SK-N-SH treated with all-trans-retinoic acid at 6 μM for 48 hours (cell line): ENCODE measurements around the gene MID1.

Experiments used
- ATAC-seq: fragments of 200-7000 bp; cut with Tn5 transposase; 3 replicates; pipeline ENCODE4 v1.9.1; 2020; ENCODE audit warnings: mild to moderate bottlenecking, moderate library complexity
- ARNTL ChIP-seq: fragments of 450-650 bp; formaldehyde crosslinking; IDR thresholded peaks from 2 replicates; pipeline ENCODE4 v1.5.0; 2020; ENCODE audit warnings: low read depth, mild to moderate bottlenecking, moderate library complexity, borderline replicate concordance
- BACH2 ChIP-seq: fragments of 250-450 bp; sonication (Bioruptor Pico); IDR thresholded peaks from 2 replicates; pipeline ENCODE4 v1.9.0; 2021; ENCODE audit warnings: mild to moderate bottlenecking, borderline replicate concordance
- CSDC2 ChIP-seq: fragments of 250-450 bp; sonication (Bioruptor Pico); IDR thresholded peaks from 2 replicates; pipeline ENCODE4 v1.5.0; 2020; ENCODE audit warnings: mild to moderate bottlenecking, moderate library complexity
- ESRRG ChIP-seq: fragments of 250-450 bp; sonication (Bioruptor Pico); IDR thresholded peaks from 2 replicates; pipeline ENCODE4 v1.6.1; 2021; ENCODE audit warnings: mild to moderate bottlenecking
- GLIS3 ChIP-seq: fragments of 250-450 bp; sonication (Bioruptor Pico); IDR thresholded peaks from 2 replicates; pipeline ENCODE4 v1.5.0; 2020; ENCODE audit warnings: mild to moderate bottlenecking, moderate library complexity
- ISL1 ChIP-seq: fragments of 250-450 bp; sonication (Bioruptor Pico); IDR thresholded peaks from 2 replicates; pipeline ENCODE4 v2.1.2; 2022; ENCODE audit warnings: mild to moderate bottlenecking, moderate library complexity
- RARB ChIP-seq: fragments of 250-450 bp; sonication (Bioruptor Pico); IDR thresholded peaks from 2 replicates; pipeline ENCODE4 v1.8.0; 2021; ENCODE audit warnings: mild to moderate bottlenecking, moderate library complexity
- SNAI2 ChIP-seq: fragments of 250-450 bp; sonication (Bioruptor Pico); IDR thresholded peaks from 2 replicates; pipeline ENCODE4 v1.5.0; 2020; ENCODE audit warnings: mild to moderate bottlenecking, moderate library complexity
- TCF4 ChIP-seq: fragments of 250-450 bp; sonication (Bioruptor Pico); IDR thresholded peaks from 2 replicates; pipeline ENCODE4 v1.8.0; 2021; ENCODE audit warnings: mild to moderate bottlenecking, moderate library complexity, borderline replicate concordance
- TOX ChIP-seq: fragments of 250-450 bp; sonication (Bioruptor Pico); IDR thresholded peaks from 2 replicates; pipeline ENCODE4 v1.8.0; 2021; ENCODE audit warnings: mild to moderate bottlenecking, moderate library complexity, borderline replicate concordance
- ZC3H10 ChIP-seq: fragments of 250-450 bp; sonication (Bioruptor Pico); IDR thresholded peaks from 2 replicates; pipeline ENCODE4 v1.5.1; 2021; ENCODE audit warnings: mild to moderate bottlenecking, moderate library complexity
- ZFP3 ChIP-seq: fragments of 250-450 bp; sonication (Bioruptor Pico); IDR thresholded peaks from 2 replicates; pipeline ENCODE4 v1.5.0; 2020; ENCODE audit warnings: mild to moderate bottlenecking, moderate library complexity
- ZFP30 ChIP-seq: fragments of 450-650 bp; formaldehyde crosslinking; IDR thresholded peaks from 2 replicates; pipeline ENCODE4 v1.5.0; 2022; ENCODE audit warnings: mild to moderate bottlenecking, moderate library complexity
- ZNF70 ChIP-seq: fragments of 450-650 bp; formaldehyde crosslinking; IDR thresholded peaks from 2 replicates; pipeline ENCODE4 v1.5.0; 2020; ENCODE audit warnings: mild to moderate bottlenecking, moderate library complexity
- ZNF8 ChIP-seq: fragments of 450-650 bp; formaldehyde crosslinking; IDR thresholded peaks from 2 replicates; pipeline ENCODE4 v1.5.0; 2020; ENCODE audit warnings: mild to moderate bottlenecking, moderate library complexity
- TF ChIP-seq, protein P1 (sequence below): fragments of 250-450 bp; sonication (Bioruptor Pico); IDR thresholded peaks from 2 replicates; pipeline ENCODE4 v1.5.1; 2020; ENCODE audit warnings: low read depth, mild to moderate bottlenecking, moderate library complexity
- TF ChIP-seq, protein P2 (sequence below): fragments of 250-450 bp; sonication (Bioruptor Pico); IDR thresholded peaks from 2 replicates; pipeline ENCODE4 v1.8.0; 2020; ENCODE audit warnings: mild to moderate bottlenecking, moderate library complexity, borderline replicate concordance
- TF ChIP-seq, protein P3 (sequence below): fragments of 250-450 bp; sonication (Bioruptor Pico); IDR thresholded peaks from 2 replicates; pipeline ENCODE4 v1.5.0; 2020; ENCODE audit warnings: mild to moderate bottlenecking, moderate library complexity
- TF ChIP-seq, protein P4 (sequence below): fragments of 250-450 bp; sonication (Bioruptor Pico); IDR thresholded peaks from 2 replicates; pipeline ENCODE4 v1.8.0; 2021; ENCODE audit warnings: low read depth, mild to moderate bottlenecking, moderate library complexity, borderline replicate concordance
- TF ChIP-seq, protein P5 (sequence below): fragments of 250-450 bp; sonication (Bioruptor Pico); IDR thresholded peaks from 2 replicates; pipeline ENCODE4 v1.5.1; 2021; ENCODE audit warnings: mild to moderate bottlenecking, moderate library complexity

MID1 gene

DNA sequence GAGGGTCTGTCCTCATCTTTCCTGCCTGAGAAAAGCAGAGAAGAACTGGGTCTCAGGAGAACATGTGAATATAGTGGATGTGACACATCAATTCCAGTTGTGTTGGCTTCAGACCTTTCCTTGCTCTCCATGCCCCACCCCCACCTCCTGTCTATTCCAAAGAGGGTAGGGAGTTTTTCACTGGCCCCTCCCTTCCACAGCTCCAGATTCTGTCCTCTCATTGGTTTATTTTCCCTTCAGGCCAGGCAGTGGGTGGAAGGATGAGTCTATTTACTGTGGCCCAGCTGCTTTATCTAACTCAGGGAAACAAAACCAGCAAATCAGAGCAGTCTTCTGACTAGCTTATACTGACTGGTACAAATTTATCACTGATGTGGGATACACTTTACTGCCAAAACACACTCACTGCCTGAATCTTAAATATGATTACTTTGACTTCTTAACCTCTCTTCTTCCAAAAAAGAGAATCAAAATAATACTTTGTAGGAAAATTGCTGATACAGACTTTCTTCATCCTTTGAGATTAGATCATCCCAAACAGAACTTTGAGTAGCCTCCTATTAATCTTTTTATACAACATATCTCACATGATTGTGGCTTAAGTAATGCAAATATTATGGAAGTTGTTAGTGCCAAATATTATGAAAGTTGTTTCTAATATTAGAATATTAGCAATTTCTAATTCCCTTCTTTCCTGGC is 221.2 kb downstream of the MID1 start (continued):
- TF ChIP-seq SNAI2 (CRISPR knock-in tag), result no peak
- TF ChIP-seq, protein P1, sequence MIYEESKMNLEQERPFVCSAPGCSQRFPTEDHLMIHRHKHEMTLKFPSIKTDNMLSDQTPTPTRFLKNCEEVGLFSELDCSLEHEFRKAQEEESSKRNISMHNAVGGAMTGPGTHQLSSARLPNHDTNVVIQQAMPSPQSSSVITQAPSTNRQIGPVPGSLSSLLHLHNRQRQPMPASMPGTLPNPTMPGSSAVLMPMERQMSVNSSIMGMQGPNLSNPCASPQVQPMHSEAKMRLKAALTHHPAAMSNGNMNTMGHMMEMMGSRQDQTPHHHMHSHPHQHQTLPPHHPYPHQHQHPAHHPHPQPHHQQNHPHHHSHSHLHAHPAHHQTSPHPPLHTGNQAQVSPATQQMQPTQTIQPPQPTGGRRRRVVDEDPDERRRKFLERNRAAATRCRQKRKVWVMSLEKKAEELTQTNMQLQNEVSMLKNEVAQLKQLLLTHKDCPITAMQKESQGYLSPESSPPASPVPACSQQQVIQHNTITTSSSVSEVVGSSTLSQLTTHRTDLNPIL, result no peak

DNA sequence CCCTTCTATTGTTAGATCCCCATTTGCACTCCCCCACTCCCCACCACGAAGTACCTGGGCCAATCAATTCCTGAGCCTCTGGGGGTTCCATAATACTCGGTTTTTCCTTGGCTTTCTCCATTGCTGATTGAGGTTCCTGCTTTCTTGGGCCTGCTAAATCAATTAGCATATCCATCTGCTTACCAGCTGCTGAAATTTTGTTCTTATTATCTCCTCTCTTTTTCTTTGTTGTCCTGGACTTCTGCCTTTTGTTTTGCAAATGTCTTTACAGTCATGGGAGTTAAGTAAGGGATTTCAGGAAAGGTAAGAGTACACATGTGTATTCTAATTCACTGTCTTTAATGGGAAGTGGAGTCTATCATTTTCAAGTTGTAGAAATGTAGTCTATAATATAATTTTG is 222.2 kb downstream of the MID1 start:
- TF ChIP-seq RARB (CRISPR knock-in tag), result no peak
- TF ChIP-seq ISL1 (CRISPR knock-in tag), result no peak
- TF ChIP-seq GLIS3 (CRISPR knock-in tag), result no peak
- no peak for TF ChIP-seq ZNF70 (CRISPR knock-in tag)
- no peak for TF ChIP-seq ESRRG (CRISPR knock-in tag)
- TF ChIP-seq, all 23 proteins: peak for 0
- ATAC-seq, result no peak

DNA sequence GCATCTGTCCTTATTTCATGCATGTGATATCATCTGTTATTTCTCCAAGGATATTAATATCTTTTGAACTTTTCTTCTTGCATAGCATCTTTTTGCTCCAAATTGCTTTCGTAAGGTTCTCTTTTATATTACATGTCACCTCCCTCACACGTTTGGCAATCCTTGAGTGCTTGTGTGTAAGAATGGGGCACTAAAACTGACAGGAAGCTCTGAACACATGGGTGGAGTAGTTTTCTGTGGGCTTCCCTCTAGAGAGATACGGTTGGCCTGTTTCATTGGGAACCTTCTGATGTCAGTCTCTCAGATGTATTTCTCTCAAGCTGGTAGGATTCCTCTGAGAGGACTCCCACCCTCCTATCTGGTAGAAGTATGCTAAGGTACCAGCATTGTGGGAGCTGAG is 223.0 kb downstream of the MID1 start:
- no peak for ATAC-seq
- no peak for TF ChIP-seq BACH2

DNA sequence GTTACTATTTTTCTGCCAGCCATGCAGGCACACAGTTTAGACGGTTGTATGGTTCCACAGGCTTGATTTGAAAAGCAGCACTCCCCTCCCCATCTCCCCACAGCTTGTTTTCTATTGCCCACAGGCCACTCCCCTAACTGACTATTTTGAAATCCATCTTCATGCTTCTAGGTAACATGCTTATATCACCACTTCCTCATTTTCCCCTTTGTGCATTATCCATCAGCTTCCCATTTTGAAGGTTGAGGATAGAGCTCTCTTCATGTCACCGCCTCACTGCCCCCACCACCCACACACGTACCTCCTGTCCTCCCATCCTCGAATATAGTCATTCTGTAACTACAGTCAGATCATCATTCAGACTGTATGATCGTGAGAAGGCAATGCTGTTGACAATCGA is 224.7 kb downstream of the MID1 start:
- no peak for TF ChIP-seq ARNTL
- no peak for TF ChIP-seq GLIS3 (CRISPR knock-in tag)
- TF ChIP-seq, protein P2, sequence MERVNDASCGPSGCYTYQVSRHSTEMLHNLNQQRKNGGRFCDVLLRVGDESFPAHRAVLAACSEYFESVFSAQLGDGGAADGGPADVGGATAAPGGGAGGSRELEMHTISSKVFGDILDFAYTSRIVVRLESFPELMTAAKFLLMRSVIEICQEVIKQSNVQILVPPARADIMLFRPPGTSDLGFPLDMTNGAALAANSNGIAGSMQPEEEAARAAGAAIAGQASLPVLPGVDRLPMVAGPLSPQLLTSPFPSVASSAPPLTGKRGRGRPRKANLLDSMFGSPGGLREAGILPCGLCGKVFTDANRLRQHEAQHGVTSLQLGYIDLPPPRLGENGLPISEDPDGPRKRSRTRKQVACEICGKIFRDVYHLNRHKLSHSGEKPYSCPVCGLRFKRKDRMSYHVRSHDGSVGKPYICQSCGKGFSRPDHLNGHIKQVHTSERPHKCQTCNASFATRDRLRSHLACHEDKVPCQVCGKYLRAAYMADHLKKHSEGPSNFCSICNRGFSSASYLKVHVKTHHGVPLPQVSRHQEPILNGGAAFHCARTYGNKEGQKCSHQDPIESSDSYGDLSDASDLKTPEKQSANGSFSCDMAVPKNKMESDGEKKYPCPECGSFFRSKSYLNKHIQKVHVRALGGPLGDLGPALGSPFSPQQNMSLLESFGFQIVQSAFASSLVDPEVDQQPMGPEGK (CRISPR knock-in tag), result no peak
- no peak for TF ChIP-seq TCF4
- TF ChIP-seq ISL1 (CRISPR knock-in tag), result no peak
- TF ChIP-seq, protein P3, sequence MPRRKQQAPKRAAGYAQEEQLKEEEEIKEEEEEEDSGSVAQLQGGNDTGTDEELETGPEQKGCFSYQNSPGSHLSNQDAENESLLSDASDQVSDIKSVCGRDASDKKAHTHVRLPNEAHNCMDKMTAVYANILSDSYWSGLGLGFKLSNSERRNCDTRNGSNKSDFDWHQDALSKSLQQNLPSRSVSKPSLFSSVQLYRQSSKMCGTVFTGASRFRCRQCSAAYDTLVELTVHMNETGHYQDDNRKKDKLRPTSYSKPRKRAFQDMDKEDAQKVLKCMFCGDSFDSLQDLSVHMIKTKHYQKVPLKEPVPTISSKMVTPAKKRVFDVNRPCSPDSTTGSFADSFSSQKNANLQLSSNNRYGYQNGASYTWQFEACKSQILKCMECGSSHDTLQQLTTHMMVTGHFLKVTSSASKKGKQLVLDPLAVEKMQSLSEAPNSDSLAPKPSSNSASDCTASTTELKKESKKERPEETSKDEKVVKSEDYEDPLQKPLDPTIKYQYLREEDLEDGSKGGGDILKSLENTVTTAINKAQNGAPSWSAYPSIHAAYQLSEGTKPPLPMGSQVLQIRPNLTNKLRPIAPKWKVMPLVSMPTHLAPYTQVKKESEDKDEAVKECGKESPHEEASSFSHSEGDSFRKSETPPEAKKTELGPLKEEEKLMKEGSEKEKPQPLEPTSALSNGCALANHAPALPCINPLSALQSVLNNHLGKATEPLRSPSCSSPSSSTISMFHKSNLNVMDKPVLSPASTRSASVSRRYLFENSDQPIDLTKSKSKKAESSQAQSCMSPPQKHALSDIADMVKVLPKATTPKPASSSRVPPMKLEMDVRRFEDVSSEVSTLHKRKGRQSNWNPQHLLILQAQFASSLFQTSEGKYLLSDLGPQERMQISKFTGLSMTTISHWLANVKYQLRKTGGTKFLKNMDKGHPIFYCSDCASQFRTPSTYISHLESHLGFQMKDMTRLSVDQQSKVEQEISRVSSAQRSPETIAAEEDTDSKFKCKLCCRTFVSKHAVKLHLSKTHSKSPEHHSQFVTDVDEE (CRISPR knock-in tag), result no peak
- TF ChIP-seq, protein P4, sequence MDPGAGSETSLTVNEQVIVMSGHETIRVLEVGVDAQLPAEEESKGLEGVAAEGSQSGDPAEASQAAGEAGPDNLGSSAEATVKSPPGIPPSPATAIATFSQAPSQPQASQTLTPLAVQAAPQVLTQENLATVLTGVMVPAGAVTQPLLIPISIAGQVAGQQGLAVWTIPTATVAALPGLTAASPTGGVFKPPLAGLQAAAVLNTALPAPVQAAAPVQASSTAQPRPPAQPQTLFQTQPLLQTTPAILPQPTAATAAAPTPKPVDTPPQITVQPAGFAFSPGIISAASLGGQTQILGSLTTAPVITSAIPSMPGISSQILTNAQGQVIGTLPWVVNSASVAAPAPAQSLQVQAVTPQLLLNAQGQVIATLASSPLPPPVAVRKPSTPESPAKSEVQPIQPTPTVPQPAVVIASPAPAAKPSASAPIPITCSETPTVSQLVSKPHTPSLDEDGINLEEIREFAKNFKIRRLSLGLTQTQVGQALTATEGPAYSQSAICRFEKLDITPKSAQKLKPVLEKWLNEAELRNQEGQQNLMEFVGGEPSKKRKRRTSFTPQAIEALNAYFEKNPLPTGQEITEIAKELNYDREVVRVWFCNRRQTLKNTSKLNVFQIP (CRISPR knock-in tag), result no peak
- no peak for TF ChIP-seq ZFP30 (CRISPR knock-in tag)
- no peak for TF ChIP-seq ZC3H10 (CRISPR knock-in tag)
- no peak for TF ChIP-seq TOX (CRISPR knock-in tag)
- no peak for TF ChIP-seq ZNF8
- TF ChIP-seq, protein P5, sequence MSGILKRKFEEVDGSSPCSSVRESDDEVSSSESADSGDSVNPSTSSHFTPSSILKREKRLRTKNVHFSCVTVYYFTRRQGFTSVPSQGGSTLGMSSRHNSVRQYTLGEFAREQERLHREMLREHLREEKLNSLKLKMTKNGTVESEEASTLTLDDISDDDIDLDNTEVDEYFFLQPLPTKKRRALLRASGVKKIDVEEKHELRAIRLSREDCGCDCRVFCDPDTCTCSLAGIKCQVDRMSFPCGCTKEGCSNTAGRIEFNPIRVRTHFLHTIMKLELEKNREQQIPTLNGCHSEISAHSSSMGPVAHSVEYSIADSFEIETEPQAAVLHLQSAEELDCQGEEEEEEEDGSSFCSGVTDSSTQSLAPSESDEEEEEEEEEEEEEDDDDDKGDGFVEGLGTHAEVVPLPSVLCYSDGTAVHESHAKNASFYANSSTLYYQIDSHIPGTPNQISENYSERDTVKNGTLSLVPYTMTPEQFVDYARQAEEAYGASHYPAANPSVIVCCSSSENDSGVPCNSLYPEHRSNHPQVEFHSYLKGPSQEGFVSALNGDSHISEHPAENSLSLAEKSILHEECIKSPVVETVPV, result no peak
- TF ChIP-seq CSDC2 (CRISPR knock-in tag), result no peak
- TF ChIP-seq ZNF70 (CRISPR knock-in tag), result no peak
- TF ChIP-seq, protein P1, result no peak
- TF ChIP-seq ZFP3 (CRISPR knock-in tag), result no peak
- no peak for TF ChIP-seq RARB (CRISPR knock-in tag)
- TF ChIP-seq ESRRG (CRISPR knock-in tag), result no peak
- TF ChIP-seq, all 23 proteins: peak for 0
- ATAC-seq, result no peak
